ENCODE results near the gene PNPT1. TPM values are rescaled to one million over a fixed set of nuclear protein-coding genes. Genes with fewer than 3 reads are reported as not detected.

Gene PNPT1
- polyA plus RNA-seq, 1 of the 3 experiments (the other 2 are of a cell fraction), result 11.7 TPM

Other genes starting within 250 kb of the PNPT1 start
- gene CFAP36, start 174.1 kb downstream of the PNPT1 start, polyA plus RNA-seq (2012; rRNA removed), result 13.5 and 18.7 TPM in 2 replicates
- 9.3 and 11.0 TPM in 2 replicates for gene PPP4R3B, start 76.2 kb downstream of the PNPT1 start, polyA plus RNA-seq (2012; rRNA removed)
- 1,015 and 1,290 TPM in 2 replicates for gene EFEMP1, start 229.9 kb upstream of the PNPT1 start, polyA plus RNA-seq (2012; rRNA removed)

All from SK-N-SH (cell line).